NCI-H748 (cell line): Measurements from ENCODE around the gene SLC6A9.

ENCODE experiments used
- DNase-seq: peaks from one replicate; lab custom pipeline; 2025; ENCODE audit not compliant: unreplicated experiment; lab: John Stamatoyannopoulos, UW

SLC6A9 gene

GRCh38 chr1:43949678-43950077, 81.6 kb downstream of the SLC6A9 start:
- DNase-seq, result no peak

DNA sequence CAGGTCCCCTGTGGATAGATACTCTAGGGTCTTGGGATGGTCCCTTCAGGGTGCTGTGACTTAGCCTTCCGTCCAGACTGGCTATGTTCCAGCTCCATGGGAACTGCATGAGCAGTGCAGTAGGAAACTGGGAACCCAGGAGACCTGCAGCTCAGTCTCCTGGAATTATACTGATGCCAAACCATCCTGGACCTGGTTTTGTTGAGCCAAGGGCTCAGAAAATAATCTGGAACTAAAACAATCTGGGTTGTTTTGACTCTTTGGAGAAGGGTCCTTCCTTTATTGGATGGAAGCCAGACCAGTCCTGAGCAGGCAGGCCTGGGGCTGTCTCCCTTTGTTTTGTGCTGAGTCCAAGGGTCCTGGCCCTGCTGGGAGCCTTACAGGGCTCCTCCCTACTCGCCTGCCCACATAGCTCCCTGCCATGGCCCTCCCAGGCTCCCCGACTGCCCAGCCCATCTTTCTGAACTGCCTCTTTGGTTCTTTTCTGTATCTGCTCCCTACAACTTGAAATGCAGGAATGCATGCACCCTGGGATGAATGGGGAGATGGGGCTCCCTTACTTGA, 83.3 kb downstream of the SLC6A9 start:
- DNase-seq, result no peak

DNA sequence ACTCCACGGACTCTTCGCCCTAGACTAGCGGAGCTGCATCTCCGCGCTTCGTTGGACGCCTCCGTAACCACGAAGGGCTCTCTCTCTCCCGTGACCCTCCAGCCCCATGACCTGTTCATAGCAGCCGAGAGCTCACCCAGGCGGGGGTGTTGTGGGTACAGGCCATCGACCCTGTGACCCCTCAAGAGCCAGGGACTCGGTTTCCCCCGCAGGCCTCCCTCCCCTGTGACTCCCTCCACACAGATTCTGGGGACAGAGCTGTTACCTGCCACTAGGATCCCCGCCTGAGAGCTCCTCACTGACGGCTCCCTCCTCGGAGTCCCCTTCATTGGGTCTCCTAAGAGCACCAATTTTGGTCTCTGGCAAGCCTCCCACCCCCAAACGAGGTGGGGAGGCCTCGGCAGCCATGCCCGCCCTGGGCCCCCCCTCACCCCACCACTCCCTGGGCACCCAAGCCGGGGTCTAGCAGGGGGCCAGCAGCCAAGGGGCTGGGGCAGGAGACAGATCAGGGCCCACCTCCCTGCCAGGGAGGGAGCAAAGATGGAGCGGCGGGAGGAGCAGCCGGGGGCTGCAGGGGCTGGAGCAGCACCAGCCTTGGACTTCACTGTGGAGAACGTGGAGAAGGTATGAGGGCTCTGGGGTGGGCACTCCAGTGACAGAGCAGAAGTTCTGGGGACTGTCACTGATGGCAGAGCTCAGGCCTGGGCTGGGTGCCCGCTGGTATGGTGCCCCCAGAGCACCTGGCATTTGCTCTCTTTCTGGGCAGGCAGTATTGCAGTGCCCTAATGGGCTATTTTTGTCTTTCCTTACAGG, 84.0 kb downstream of the SLC6A9 start:
- DNase-seq, result peak; percentile 62
